ENCODE results near the gene WNT5A. TPM values are rescaled to one million over a fixed set of nuclear protein-coding genes. Genes with fewer than 3 reads are reported as not detected.

The WNT5A gene
- total RNA-seq, result 17.7 TPM

GRCh38 chr3:55486857-55487380 is at the start of gene WNT5A:
Gene WNT5A (minus strand): TSS chr3:55487306. CDS start chr3:55486985, 321 bp downstream.
- ATAC-seq, result peak; percentile 10

GRCh38 chr3:55534876-55535275 is 47.8 kb upstream of the WNT5A start:
- peak; percentile 68 for ATAC-seq

GRCh38 chr3:55532806-55533205 is 45.7 kb upstream of the WNT5A start:
- no peak for ATAC-seq

GRCh38 chr3:55531321-55531720 is 44.2 kb upstream of the WNT5A start:
- no peak for ATAC-seq

GRCh38 chr3:55527361-55527760 is 40.3 kb upstream of the WNT5A start:
- ATAC-seq, result no peak

- ATAC-seq, result no peak
These were observed 39.4 kb upstream of the WNT5A start for GRCh38 chr3:55526332-55527030.

GRCh38 chr3:55525436-55525835 is 38.3 kb upstream of the WNT5A start:
- no peak for ATAC-seq

GRCh38 chr3:55524565-55525244 is 37.6 kb upstream of the WNT5A start:
- ATAC-seq, result no peak

- ATAC-seq, result no peak
These were observed 36.4 kb upstream of the WNT5A start for GRCh38 chr3:55523471-55523870.

- ATAC-seq, result no peak
These were observed 34.8 kb upstream of the WNT5A start for GRCh38 chr3:55521738-55522421.

- ATAC-seq, result no peak
These were observed 34.1 kb upstream of the WNT5A start for GRCh38 chr3:55521064-55521737.

GRCh38 chr3:55519019-55519418 is 31.9 kb upstream of the WNT5A start:
- peak; percentile 66 for ATAC-seq

- no peak for ATAC-seq
These were observed 31.3 kb upstream of the WNT5A start for GRCh38 chr3:55518451-55518850.

- no peak for ATAC-seq
These were observed 29.4 kb upstream of the WNT5A start for GRCh38 chr3:55516392-55517030.

GRCh38 chr3:55515550-55516246 is 28.6 kb upstream of the WNT5A start:
- no peak for ATAC-seq

GRCh38 chr3:55514962-55515361 is 27.9 kb upstream of the WNT5A start:
- no peak for ATAC-seq

GRCh38 chr3:55512571-55513343 is 25.7 kb upstream of the WNT5A start:
- ATAC-seq, result no peak

GRCh38 chr3:55511895-55512570 is 24.9 kb upstream of the WNT5A start:
- peak; percentile 38 for ATAC-seq

GRCh38 chr3:55508335-55508734 is 21.2 kb upstream of the WNT5A start:
- ATAC-seq, result no peak

- ATAC-seq, result no peak
These were observed 20.7 kb upstream of the WNT5A start for GRCh38 chr3:55507808-55508207.

All from esophagus mucosa (tissue), 1 donor.